AG04449 (cell line): ENCODE data around the gene CRB2.

Experiments used
- CTCF ChIA-PET: fragments of 350-600 bp; formaldehyde crosslinking; extraction: SDS; loops from one replicate; lab custom pipeline; 2021; ENCODE audit warnings: antibody characterized with exemption; lab: Yijun Ruan, JAX
- POLR2A ChIA-PET: fragments of 400-600, 350-600 bp; formaldehyde crosslinking; extraction: SDS; loops from one replicate; lab custom pipeline; 2020; ENCODE audit warnings: antibody characterized with exemption, inconsistent platforms; lab: Yijun Ruan, JAX
- DNase-seq: peaks from one replicate; pipeline ENCODE4 v3.0.0-alpha.2; 2010; ENCODE audit warnings: low read depth, low spot score
- H3K4me3 ChIP-seq: 2 replicates; pipeline ENCODE4 v1.5.1; 2011; ENCODE audit warnings: low read depth, mild to moderate bottlenecking, control low read depth, low read length
- CTCF ChIP-seq: IDR thresholded peaks from one replicate; pipeline ENCODE4 v1.5.1; 2011; ENCODE audit warnings: mild to moderate bottlenecking, moderate library complexity, low read length, control low read depth, inconsistent platforms; ENCODE audit not compliant: insufficient read depth; ENCODE audit errors: missing control alignments

CRB2 gene

GRCh38 chr9:123335193-123335985, 20.6 kb upstream of the CRB2 start:
- TF ChIP-seq CTCF = no peak
- ChIA-PET POLR2A (no interaction called here), CTCF (interaction anchor here (0.6 to 10.4 kb wide), 8 partner anchors 10 to 253 kb away, joined by 3 to 84 read pairs (median 4); partner anchors contain the start of gene CRB2)
- DNase-seq = peak; percentile 40
- H3K4me3 ChIP-seq = no peak overlapping the region

GRCh38 chr9:123335986-123336329, 20.0 kb upstream of the CRB2 start:
- DNase-seq = no peak
- ChIA-PET CTCF (interaction anchor here (0.6 to 10.4 kb wide), 8 partner anchors 10 to 254 kb away, joined by 3 to 84 read pairs (median 4); partner anchors contain the start of gene CRB2), POLR2A (no interaction called here)
- TF ChIP-seq CTCF = no peak
- H3K4me3 ChIP-seq = no peak overlapping the region; the same call in 1 of the 2 replicates

- ChIA-PET POLR2A (no interaction called here), CTCF (interaction anchor here (0.6 to 10.4 kb wide), 8 partner anchors 9 to 254 kb away, joined by 3 to 84 read pairs (median 4); partner anchors contain the start of gene CRB2)
- no peak for TF ChIP-seq CTCF
- H3K4me3 ChIP-seq = no peak overlapping the region
- no peak for DNase-seq
Observed at GRCh38 chr9:123336449-123336848, 19.5 kb upstream of the CRB2 start.

GRCh38 chr9:123336959-123337358, 19.0 kb upstream of the CRB2 start:
- ChIA-PET CTCF (interaction anchor here (2.0 to 10.4 kb wide), 3 partner anchors 9 to 16 kb away, joined by 4 to 84 read pairs (median 8); no protein-coding TSS in a partner anchor), POLR2A (no interaction called here)
- no peak overlapping the region for H3K4me3 ChIP-seq
- TF ChIP-seq CTCF = no peak
- DNase-seq = no peak

GRCh38 chr9:123337971-123338370, 18.0 kb upstream of the CRB2 start:
- TF ChIP-seq CTCF = no peak
- POLR2A ChIA-PET = no interaction called here
- H3K4me3 ChIP-seq = no peak overlapping the region
- CTCF ChIA-PET = interaction anchor here (2.9 to 10.4 kb wide), 2 partner anchors 11 to 15 kb away, joined by 8 to 84 read pairs; no protein-coding TSS in a partner anchor
- DNase-seq = no peak
